HG02571 (cell line): ENCODE results near the gene RBM4B.

Experiments
- ATAC-seq: cut with Tn5 transposase; IDR thresholded peaks from one replicate; pipeline ENCODE4 v1.9.1; 2021; ENCODE audit warnings: mild to moderate bottlenecking, moderate library complexity; ENCODE audit not compliant: unreplicated experiment

The RBM4B gene

GRCh38 chr11:66688561-66689534 lies 11.2 kb upstream of the RBM4B start:
- no peak for ATAC-seq

GRCh38 chr11:66687831-66688281 lies 10.2 kb upstream of the RBM4B start:
- no peak for ATAC-seq

GRCh38 chr11:66686801-66687750 lies 9.4 kb upstream of the RBM4B start:
- ATAC-seq, result no peak

- no peak for ATAC-seq
These were observed 8.6 kb upstream of the RBM4B start for GRCh38 chr11:66686100-66686785.

GRCh38 chr11:66685276-66686099 lies 7.8 kb upstream of the RBM4B start:
- ATAC-seq, result no peak

GRCh38 chr11:66684635-66685034 lies 6.9 kb upstream of the RBM4B start:
- no peak for ATAC-seq

GRCh38 chr11:66683877-66684276 lies 6.2 kb upstream of the RBM4B start:
- no peak for ATAC-seq

- ATAC-seq, result no peak
These were observed 3.4 kb upstream of the RBM4B start for GRCh38 chr11:66680966-66681645.

- no peak for ATAC-seq
These were observed 622 bp downstream of the RBM4B start for GRCh38 chr11:66676931-66677598.

GRCh38 chr11:66676282-66676919 lies 1.3 kb downstream of the RBM4B start:
- no peak for ATAC-seq

GRCh38 chr11:66674964-66675602 lies 2.6 kb downstream of the RBM4B start:
- no peak for ATAC-seq

- ATAC-seq, result no peak
These were observed 6.9 kb downstream of the RBM4B start for GRCh38 chr11:66670816-66671215.

- ATAC-seq, result no peak
These were observed 12.3 kb downstream of the RBM4B start for GRCh38 chr11:66665369-66665768.

GRCh38 chr11:66663741-66664296 lies 13.9 kb downstream of the RBM4B start:
- no peak for ATAC-seq

- no peak for ATAC-seq
These were observed 17.9 kb downstream of the RBM4B start for GRCh38 chr11:66659763-66660162.

GRCh38 chr11:66653123-66653522 lies 24.6 kb downstream of the RBM4B start:
- ATAC-seq, result no peak

GRCh38 chr11:66652651-66653050 lies 25.0 kb downstream of the RBM4B start:
- no peak for ATAC-seq

- ATAC-seq, result no peak
These were observed 26.7 kb downstream of the RBM4B start for GRCh38 chr11:66651016-66651415.
